Measurements from ENCODE around the gene ATP2B1.
A peak's percentile ranks its signal among the peaks of the same experiment; 100 is the strongest.
"Not testable (repeated sequence)": the region's sequence is repeated elsewhere in the genome, so short reads cannot be mapped to it uniquely, and the experiment has no call there.

ATP2B1 gene

GRCh38 chr12:89708565-89709156 lies at the start of gene ATP2B1:
ATP2B1 (minus strand) TSS chr12:89708838; CDS start chr12:89655886, 52,952 bp downstream.
- peak; percentile 58 to 67 for DNase-seq (ENCODE audit: low read depth in 2 of 2)

DNA sequence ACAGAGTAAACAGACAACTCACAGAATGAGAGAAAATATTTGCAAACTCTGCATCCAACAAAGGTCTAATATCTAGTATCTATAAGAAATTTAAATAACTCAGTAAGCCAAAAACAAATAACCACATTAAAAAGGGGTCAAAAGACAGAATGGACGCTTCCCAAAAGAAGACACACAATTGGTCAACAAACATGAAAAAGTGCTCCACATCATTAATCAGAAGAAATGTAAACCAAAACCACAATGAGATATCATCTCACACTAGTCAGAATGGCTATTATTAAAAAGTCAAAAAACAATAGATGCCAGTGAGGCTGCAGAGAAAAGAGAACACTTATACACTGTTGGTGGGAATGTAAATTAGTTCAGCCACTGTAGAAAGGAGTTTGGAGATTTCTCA lies 49.3 kb upstream of the ATP2B1 start:
- not testable (repeated sequence) for DNase-seq (ENCODE audit: low read depth in 2 of 2)

DNA sequence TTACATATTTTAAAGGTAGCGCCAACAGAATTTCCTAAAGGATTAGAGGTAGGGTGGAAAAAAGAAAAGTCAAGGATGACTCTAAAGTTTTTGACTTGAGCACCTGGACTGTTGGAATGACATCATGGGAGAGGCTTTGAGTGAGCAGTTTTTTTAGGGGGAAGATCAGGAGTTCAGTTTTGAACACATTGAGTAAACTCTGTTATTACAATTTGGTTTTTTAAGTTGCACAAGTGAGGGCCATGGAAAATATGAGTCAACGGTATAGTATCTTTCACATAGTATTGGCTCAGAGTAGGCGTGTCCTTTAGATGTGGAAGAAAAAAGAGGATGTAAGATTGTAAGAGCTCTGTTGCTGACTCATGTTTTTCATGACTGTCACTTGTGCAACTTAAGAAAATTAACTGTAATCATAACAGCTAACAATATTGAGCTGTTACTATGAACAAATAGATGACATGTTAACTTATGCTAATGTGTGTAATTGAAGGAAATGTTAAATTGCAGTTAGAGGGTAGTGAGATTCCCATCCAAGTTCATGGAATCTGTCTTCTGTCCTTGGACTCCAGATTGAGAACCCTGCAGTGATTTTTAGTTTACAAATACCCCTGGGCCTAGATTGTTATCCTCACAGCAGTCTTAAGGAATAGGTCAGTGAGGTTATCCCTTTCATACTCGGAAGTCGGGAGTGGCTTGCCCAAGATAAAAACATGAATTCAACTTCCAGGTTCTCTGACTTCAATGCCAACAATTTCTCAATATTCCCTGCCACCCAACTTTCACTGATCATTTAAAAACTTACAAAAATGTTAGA lies 48.2 kb upstream of the ATP2B1 start:
- no peak for DNase-seq (ENCODE audit: low read depth in 2 of 2)

GRCh38 chr12:89756194-89756584 lies 47.6 kb upstream of the ATP2B1 start:
- no peak for DNase-seq (ENCODE audit: low read depth in 2 of 2)

- DNase-seq (ENCODE audit: low read depth in 2 of 2), result no peak
Measured at GRCh38 chr12:89753997-89754396, 45.4 kb upstream of the ATP2B1 start.

DNA sequence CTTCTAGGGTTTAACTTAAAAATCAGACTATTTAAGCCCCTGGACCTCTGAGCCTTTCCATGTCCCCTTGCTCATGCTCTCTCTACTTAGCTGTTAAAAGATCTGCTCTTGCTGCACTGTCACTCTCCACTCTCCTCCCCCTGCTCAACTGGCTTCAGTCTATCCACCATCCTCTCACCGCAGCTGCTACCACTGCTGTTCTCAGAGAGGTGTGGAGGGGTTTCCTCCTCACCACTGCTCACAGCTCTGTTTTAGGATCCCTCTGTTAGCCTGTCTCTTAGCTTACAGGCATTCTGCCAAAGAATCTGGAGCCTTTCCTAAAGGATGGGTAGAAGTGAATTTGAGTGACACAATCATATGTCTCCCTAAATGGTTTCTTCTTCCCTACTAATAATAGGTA lies 43.7 kb upstream of the ATP2B1 start:
- no peak for DNase-seq (ENCODE audit: low read depth in 2 of 2)

- DNase-seq (ENCODE audit: low read depth in 2 of 2), result no peak
Measured at GRCh38 chr12:89750389-89751351, 42.0 kb upstream of the ATP2B1 start.

- no peak for DNase-seq (ENCODE audit: low read depth in 2 of 2)
Measured at GRCh38 chr12:89748791-89749190, 40.2 kb upstream of the ATP2B1 start.

DNA sequence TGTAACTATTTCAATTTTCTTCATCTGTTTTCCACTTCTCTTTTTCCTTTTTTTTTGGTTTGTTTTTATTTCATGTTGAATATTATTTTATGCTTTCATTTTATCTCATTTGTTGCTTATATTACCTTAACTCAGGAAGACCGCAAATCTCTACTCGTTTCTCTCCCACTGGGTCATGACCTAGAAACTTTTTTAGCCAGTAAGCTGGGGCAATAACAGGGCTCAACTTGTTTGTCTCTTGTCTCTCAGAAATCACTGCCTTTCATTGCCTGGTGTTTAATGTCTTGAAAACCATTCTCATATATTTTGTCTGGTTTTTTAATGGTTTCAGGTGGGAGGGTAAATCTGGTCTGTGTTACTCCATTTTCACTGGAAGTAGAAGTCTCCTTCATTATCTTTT lies 36.6 kb upstream of the ATP2B1 start:
- DNase-seq (ENCODE audit: low read depth in 2 of 2), result no peak

DNA sequence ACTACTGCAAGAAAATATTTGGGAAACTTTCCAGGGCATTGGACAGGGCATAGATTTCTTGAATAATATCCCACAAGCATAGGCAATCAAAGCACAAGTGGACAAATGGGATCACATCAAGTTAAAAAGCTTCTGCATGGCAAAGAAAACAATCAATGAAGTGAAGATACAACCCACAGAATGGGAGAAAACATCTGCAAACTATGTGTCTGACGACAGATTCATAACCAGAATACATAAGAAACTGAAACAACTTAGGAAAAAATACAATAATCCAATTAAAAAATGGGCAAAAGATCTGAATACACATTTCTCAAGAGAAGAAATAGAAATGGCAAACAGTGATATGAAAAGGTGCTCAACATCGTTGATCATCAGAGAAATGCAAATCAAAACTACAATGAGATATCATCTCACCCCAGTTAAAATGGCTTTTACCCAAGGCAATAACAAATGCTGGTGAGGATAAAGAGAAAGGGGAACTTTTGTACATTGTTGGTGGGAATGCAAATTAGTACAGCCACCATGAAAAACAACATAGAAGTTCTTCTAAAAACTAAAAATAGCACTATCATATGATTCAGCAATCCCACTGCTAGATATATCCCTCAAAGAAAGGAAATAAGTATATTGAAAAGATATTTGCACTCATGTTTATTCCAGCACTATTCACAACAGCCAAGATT lies 33.8 kb upstream of the ATP2B1 start:
- no peak for DNase-seq (ENCODE audit: low read depth in 2 of 2)

GRCh38 chr12:89740943-89741342 lies 32.3 kb upstream of the ATP2B1 start:
- DNase-seq (ENCODE audit: low read depth in 2 of 2), result no peak

DNA sequence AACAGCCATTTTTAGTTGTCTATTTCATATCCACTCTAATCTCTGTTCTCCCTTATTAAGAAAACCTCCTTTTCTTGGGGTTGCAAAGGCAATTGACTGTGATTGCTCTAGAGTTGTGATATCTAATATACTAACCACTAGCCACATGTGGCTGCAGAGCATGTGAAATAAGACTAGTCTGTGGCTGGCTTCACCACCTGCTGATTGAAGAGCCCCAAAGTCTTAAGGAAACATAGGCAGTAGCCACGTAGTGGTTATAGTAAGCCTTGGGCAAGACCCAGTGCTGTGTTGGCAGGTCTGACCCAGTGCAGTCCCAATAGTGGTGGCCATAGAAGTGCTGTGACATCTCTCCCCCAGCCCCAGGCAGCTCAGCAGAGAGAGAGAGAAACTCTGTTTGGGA lies 28.4 kb upstream of the ATP2B1 start:
- DNase-seq (ENCODE audit: low read depth in 2 of 2), result no peak

GRCh38 chr12:89733579-89734201 lies 25.1 kb upstream of the ATP2B1 start:
- no peak for DNase-seq (ENCODE audit: low read depth in 2 of 2)

DNA sequence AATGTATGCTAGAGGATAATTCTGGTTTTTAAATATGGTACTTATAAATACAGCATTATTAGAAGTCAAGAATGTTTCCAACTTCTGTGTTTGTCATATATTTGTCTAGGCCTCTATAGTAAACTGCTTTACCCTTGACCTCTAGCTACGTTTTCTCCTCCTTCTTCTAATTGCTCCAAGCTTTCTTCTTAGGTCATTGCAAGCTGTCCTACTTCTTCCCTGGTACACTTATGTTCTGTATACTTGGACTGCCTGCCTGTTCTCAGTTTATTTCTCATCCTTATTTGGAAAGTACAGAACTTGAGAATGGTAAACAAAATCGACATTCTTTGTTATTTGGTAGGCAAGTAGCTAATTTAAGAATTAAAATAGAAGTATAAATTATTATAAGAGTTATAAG lies 23.9 kb upstream of the ATP2B1 start:
- DNase-seq (ENCODE audit: low read depth in 2 of 2), result no peak

DNA sequence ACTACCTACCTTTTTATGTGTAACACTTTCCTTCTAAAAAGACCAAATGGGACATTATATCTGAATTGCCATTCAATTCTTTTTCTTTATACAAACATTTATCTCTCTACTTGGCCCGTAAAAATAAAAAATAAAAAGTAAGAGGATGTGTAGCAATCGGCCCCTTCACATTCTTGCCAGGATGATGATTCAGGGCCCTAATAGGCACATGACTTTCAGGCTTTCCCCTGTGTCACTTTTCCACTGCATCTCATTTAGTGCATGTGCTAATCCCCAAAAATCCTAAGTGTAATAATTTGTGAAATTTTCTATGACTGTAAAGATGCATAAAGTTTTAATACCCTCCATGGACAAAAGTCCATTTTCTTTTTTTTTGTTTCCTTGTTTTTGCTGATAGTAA lies 23.0 kb upstream of the ATP2B1 start:
- DNase-seq (ENCODE audit: low read depth in 2 of 2), result no peak

DNA sequence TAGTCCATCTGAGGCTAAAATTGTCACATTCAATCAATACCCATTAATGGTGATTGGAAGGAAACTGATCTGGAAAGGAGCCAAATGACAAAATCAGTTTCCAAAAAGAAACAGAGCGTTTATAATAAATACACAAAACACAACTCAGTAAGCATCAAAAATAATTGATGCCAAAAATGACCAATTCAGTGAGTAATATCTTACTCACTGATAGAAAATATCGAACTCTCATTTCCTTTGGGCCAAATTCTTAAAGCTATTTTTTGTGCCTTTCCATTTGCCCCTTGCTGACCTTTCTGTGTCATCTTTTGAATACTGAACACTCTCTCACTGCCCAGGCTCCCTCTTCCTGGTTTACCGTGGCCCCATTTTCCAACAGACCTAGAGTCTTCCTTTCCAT lies 22.5 kb upstream of the ATP2B1 start:
- DNase-seq (ENCODE audit: low read depth in 2 of 2), result no peak

- no peak for DNase-seq (ENCODE audit: low read depth in 2 of 2)
Measured at GRCh38 chr12:89729946-89730459, 21.4 kb upstream of the ATP2B1 start.

- DNase-seq (ENCODE audit: low read depth in 2 of 2), result no peak
Measured at GRCh38 chr12:89723276-89723675, 14.6 kb upstream of the ATP2B1 start.

DNA sequence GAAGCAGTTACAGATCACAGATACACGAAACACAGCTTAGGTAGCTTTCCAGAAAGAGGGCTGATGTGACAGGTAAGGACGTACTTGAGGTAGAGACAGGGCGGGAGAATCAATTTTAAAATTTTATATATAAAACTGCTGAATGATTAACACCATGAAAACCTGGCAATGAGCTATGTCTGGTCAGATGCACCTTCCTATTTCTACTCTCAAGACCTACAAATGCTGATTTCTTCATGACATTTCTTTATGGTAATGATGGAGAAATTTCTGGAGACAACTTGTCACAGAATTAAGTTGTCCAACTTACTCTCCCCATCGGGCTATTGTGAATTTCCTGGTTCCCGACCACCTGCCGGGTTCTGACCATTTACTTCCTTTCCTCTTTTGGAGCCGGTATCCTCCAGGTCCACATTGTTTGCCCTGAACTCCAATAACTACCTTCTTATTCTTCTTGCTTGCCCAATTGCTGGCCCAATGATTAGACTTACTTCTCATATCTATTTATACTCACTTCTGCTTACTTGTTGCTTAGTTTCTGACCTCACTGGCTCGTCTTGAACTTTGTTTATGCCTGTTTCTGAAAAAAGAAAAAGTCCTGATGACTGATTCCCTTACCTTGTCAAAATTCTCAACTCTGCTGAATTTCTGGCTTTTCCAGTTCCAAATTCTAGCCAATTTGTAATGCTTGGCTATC lies 12.8 kb upstream of the ATP2B1 start:
- DNase-seq (ENCODE audit: low read depth in 2 of 2), result no peak

GRCh38 chr12:89717759-89718523 lies 9.3 kb upstream of the ATP2B1 start:
- no peak for DNase-seq (ENCODE audit: low read depth in 2 of 2)
